Progenitor cell of endocrine pancreas (in vitro differentiated cells): ENCODE measurements around the gene CEP112. TPM values are rescaled to one million over a fixed set of nuclear protein-coding genes. Genes with fewer than 3 reads are reported as not detected.

ENCODE experiments used
- DNase-seq: peaks from one replicate; pipeline ENCODE4 v3.0.0; 2021; ENCODE audit warnings: low spot score; ENCODE audit not compliant: unreplicated experiment
- H3K27ac Mint-ChIP-seq: 2 replicates; pipeline ENCODE4 v1.8.0; 2021; ENCODE audit warnings: mild to moderate bottlenecking, moderate library complexity, mixed read lengths
- H3K27me3 Mint-ChIP-seq: 2 replicates; pipeline ENCODE4 v1.8.0; 2021; ENCODE audit warnings: mixed read lengths
- H3K36me3 Mint-ChIP-seq: 2 replicates; pipeline ENCODE4 v1.8.0; 2022; ENCODE audit warnings: mixed read lengths; ENCODE audit not compliant: insufficient read depth
- H3K4me1 Mint-ChIP-seq: 2 replicates; pipeline ENCODE4 v1.8.0; 2021; ENCODE audit warnings: low read depth, mixed read lengths
- H3K4me3 Mint-ChIP-seq: 2 replicates; pipeline ENCODE4 v1.8.0; 2021; ENCODE audit warnings: low read depth, mild to moderate bottlenecking, moderate library complexity, mixed read lengths
- H3K9me3 Mint-ChIP-seq: 2 replicates; pipeline ENCODE4 v1.8.0; 2021; ENCODE audit warnings: low read depth, mixed read lengths
- total RNA-seq: library from RNA; stranded (reverse); gene quantifications from 2 replicates; pipeline ENCODE4 v1.2.1, GENCODE V29; 2021
- TF ChIP-seq, protein P1 (sequence below): fragments of 200-600 bp; sonication (generic); IDR thresholded peaks from one replicate; pipeline ENCODE4 v1.5.0; 2021; ENCODE audit warnings: antibody characterized with exemption, mild to moderate bottlenecking; ENCODE audit not compliant: unreplicated experiment

The CEP112 gene
- total RNA-seq, 1 donor from 2014 or later: 24.3 TPM

DNA sequence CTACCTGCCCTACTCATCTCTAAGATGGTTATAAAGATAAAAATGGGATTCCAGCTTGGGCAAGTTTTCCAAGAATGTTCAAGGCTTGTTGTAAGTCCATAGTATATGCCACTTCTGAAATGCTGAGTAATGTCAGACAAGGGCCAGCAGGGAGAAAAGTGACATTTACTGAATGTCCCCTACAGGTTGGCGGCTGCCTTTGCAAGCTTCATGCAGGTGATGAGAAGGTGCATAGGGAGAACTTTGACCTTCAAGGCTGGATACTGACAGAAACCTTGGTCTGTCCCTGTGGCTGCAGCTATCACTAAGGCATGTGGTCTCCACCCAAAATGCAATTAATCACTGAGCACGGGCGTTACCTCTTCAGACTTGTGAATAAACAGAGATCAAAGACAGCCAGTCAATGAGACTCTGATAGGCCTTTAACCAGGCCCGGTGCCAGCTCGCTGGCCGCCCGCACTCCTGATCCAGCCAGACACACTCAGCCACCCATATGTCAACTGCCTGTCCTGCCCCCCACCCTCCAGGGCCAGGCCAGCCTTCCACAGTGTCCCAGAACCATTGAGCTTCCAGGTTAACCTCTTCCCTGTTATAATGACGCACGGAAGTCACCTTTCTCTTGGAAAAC, 603.6 kb downstream of the CEP112 start:
- TF ChIP-seq, protein P1, sequence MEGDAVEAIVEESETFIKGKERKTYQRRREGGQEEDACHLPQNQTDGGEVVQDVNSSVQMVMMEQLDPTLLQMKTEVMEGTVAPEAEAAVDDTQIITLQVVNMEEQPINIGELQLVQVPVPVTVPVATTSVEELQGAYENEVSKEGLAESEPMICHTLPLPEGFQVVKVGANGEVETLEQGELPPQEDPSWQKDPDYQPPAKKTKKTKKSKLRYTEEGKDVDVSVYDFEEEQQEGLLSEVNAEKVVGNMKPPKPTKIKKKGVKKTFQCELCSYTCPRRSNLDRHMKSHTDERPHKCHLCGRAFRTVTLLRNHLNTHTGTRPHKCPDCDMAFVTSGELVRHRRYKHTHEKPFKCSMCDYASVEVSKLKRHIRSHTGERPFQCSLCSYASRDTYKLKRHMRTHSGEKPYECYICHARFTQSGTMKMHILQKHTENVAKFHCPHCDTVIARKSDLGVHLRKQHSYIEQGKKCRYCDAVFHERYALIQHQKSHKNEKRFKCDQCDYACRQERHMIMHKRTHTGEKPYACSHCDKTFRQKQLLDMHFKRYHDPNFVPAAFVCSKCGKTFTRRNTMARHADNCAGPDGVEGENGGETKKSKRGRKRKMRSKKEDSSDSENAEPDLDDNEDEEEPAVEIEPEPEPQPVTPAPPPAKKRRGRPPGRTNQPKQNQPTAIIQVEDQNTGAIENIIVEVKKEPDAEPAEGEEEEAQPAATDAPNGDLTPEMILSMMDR: peak; percentile 49
- Mint-ChIP-seq H3K9me3 (no peaks in the 10 kb centered on the region), H3K4me1 (peaks cover 7% of the 10 kb centered on the region), H3K27me3 (peaks cover 18% of the 10 kb centered on the region), H3K27ac (no peak overlapping the region), H3K36me3 (no peaks in the 10 kb centered on the region), H3K4me3 (no peak overlapping the region)
- no peak for DNase-seq

DNA sequence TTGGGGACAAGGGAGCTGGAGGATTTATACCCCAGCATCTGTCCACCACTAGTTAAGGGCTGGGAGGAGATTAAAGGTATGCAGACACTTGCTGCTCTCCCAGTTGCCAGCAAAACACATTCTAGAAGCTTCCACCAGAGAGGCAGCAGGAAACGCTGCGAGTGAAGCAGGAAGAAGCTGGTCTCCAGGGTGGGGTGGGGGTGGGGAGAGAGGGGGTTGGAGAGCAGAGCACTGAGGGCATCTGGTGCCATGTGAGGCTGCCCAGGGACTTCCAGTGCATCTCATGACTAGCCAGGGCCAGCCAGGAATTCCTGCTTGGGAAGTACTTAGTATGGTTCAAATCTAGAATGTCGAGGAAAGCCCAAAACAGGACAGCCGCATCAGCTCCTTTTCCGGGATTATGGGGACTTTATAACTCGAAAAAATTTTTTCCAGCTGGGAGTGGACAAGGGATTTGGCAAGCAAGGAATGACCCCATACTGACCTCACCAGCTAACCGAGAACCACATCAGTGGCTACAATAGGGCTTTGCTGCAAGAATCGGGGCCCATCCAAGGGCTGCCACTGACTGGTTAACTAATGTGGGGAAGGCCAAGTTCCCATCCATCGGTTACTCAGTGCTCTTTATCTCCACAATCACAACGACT, 604.3 kb downstream of the CEP112 start:
- DNase-seq: no peak
- TF ChIP-seq, protein P1: no peak
- Mint-ChIP-seq H3K27ac (no peak overlapping the region), H3K27me3 (peaks cover 12% of the 10 kb centered on the region), H3K4me3 (no peak overlapping the region), H3K9me3 (no peaks in the 10 kb centered on the region), H3K4me1 (peaks cover 7% of the 10 kb centered on the region), H3K36me3 (no peaks in the 10 kb centered on the region)

DNA sequence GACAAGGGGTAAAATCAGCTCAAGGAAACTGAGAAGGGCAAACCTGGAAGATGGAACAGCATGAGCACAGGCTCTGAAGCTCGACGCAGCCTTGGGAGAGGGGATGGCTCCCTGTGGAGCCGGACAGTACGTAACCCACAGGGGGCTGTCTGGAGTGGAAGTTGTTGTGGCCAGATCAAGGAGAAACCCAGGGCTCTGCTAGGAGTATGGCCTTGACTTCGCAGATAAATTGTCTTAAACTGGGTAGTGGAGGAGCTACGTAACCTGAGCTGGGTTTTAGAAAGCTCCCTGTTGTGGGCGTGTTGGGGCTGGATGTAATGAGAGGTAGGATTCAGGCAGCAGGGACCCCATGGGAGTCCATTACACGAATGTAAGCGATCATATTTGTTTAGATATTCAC, 605.0 kb downstream of the CEP112 start:
- no peak overlapping the region for H3K4me3 Mint-ChIP-seq
- H3K4me1 Mint-ChIP-seq: peaks cover 7% of the 10 kb centered on the region
- TF ChIP-seq, protein P1: no peak
- H3K27me3 Mint-ChIP-seq: peaks cover 9% of the 10 kb centered on the region
- DNase-seq: no peak
- no peaks in the 10 kb centered on the region for H3K36me3 Mint-ChIP-seq
- H3K9me3 Mint-ChIP-seq: no peaks in the 10 kb centered on the region
- H3K27ac Mint-ChIP-seq: no peak overlapping the region

Other genes with a start within 250 kb of the CEP112 start
- gene APOH, start 37.3 kb upstream of the CEP112 start, total RNA-seq: 0.27 and 0.57 TPM in 2 replicates
- 14.7 and 16.4 TPM in 2 replicates for gene PRKCA, start 110.5 kb upstream of the CEP112 start, total RNA-seq